Inflammatory macrophage treated with lipopolysaccharide for 4 hours (primary cell): ENCODE data around the gene GALNTL6.
"Not testable (repeated sequence)": the region's sequence is repeated elsewhere in the genome, so short reads cannot be mapped to it uniquely, and the experiment has no call there.

ENCODE experiments used
- DNase-seq: peaks from one replicate; pipeline ENCODE4 v3.0.0-alpha.2; 2020

GALNTL6 gene

DNA sequence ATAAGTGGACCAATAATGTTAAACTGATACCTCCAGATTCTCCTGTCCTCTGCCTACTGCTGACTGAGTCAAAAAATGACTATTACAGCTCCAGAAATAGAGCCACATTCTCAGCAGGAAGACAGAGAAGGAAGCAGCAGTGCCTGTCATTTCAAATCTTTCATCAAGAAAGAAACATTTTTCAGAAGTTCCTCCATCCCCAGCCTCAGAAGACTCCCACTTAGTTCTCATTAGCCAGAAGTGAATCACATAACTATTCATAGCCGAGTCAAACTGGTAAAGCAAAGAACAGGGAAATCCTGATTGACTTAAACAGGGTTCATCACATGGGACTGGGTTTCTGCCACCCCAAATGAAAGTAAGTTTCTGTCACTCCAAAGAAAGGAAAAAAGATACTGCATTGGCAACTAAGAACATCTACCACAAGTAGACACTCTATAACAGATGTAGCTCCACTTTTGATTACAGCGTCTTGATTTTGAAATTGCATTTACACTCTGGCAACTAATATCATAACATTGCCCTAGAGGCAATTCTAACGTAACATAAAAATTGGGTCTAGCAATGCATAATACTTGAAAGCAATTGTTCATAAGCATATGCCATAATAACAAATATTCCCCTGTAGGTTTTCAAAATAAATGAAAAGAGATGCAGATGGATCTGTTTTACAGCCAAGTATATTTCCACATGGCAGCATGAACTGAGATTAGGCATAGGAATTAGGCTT, 599.8 kb downstream of the GALNTL6 start:
- DNase-seq: peak; percentile 0

DNA sequence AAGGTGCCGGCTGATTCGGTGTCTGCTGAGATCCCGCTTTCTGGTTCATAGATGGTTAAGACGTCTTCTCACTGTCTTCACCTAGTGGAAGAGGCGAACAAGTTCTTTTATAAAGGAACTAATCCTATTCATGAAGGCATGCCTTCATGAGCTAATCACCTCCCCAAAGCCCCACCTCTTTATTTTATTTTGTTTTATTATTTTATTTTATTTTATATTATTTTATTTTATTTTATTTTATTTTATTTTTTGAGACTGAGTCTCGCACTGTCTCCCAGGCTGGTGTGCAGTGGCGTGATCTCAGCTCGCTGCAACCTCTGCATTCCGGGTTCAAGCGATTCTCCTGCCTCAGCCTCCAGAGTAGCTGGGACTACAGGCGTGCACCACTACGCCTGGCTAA, 615.8 kb downstream of the GALNTL6 start:
- not testable (repeated sequence) for DNase-seq

DNA sequence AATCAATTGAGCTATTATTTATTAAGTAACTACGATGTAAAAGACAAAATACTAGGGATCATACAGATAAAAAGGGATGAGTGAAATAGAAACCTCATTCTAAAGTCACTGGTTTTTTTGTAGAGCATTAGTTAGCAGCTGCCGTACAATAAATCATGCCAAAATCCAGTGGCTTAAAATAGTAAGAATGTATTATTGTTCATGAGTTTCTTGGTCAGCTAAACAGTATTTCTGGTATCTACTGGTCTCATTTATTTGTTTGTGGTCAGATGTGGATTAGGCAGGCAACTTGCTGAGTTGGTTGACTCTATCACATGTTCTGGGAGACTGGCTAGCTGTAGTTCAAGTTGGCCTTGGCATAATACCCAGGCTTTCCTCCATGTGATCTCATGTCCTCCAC, 667.3 kb downstream of the GALNTL6 start:
- no peak for DNase-seq

DNA sequence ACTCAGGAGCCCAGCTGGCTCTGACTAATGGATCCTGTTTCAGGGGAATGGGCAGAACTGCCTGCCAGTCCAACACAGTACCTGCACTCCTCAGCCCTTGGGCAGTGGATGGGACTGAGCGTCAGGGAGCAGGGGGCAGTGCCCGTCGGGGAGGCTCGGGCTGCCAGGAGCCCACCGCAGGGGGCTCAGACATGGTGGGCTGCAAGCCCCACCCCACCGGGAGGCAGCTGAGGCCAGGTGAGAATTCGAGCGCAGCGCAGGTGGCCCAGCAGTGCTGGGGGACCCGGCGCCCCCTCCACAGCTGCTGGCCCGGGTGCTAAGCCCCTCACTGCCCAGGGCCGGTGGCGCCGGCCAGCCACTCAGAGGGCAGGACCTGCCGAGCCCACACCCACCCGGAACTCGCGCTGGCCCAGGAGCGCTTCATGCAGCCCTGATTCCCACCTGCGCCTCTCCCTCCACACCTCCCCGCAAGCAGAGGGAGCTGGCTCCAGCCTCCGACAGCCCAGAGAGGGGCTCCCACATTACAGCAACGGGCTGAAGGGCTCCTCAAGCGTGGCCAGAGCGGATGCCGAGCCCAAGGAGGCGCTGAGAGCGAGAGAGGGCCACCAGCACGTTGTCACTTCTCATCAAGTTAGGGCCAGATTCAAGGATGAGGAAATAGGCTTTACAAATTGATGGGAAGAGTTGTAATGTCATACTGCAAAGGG, 668.8 kb downstream of the GALNTL6 start:
- no peak for DNase-seq

DNA sequence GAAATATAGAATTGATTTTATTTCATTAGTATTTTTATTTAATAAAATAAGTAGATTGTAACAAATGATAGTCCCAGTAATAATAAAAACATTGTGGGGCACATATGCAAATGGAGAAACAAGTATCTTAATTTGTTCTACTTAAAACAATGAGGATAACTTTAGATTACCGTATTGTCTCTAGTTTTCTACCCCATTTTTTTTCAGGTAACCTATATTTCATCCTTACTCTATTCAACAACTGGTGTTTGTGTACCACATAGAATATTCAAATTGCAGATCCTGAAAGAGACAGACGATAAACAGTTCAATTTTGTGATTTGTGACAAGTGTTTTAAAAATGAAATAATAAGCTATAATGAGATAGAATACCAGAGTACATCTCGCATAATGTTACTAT, 671.8 kb downstream of the GALNTL6 start:
- no peak for DNase-seq

DNA sequence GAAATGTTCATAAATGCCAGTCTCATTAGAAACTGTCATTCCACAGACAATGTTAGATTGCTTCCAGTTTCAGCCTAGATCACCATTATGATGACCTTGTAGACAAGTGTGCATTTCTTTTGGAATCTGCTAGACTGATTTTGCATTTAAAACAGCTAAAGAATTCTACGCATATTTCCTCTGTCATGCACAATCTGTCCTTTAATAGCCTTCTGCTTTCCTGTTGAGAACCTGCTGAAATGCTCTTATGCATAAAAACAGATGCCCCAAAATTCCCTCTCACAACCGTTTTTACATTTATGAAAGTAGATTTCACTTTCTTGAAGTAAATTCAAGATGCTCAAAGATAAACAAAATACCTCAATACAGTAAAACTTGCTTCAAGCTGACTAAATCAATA, 673.3 kb downstream of the GALNTL6 start:
- no peak for DNase-seq

DNA sequence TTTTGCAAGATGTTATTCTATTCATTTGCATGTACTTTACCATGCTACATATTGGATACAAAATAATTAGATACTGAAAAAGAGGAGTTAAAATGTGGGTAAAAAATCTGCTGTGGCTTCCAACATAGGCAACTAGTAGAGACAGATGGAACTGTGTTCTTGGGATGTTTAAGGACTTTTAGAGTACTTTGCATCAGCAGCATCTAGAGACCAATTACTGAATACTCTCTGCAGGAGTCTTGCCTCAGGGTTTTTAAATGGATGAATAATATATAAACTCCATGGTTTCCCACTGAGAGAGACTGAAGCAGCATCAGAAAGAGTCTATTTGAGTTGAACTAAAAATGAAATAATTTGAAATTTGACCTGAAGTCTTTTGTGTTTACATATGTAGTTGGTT, 676.7 kb downstream of the GALNTL6 start:
- no peak for DNase-seq

DNA sequence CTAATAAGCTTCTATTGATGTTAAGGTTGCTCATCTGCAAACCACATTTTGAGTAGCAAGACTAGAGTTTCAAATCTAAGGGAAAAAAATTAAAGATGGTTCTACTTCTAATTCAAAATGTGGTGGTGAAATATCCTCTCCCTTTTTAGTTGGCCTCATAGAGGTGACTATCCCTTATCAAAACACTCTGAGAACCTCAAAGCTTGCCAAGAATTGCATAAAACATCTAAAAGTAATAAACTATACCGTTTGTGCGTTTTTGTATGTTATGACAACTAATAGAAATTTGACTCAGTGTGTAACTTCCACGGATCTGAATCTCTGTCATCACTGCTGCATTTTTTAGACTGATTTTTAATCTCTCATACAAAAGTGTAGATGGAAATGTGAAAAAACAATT, 682.6 kb downstream of the GALNTL6 start:
- no peak for DNase-seq

DNA sequence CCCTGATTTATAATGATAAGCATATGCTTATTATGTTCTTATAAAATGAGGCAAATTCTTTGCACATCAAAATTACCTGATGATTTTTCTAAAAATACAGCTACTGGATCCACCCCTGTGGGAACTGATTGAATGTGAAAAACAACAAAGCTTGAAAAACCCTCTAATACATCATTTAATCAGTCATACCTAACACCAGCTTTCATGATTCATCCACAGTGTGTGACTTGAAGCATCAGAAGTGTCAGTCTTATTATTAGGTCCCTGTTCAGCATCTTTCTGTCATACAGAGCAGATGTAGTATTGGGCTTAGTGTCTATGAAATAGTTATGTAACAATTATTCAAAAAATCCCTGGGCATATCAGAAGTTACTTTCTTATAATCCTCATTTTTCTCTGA, 684.1 kb downstream of the GALNTL6 start:
- DNase-seq: no peak

DNA sequence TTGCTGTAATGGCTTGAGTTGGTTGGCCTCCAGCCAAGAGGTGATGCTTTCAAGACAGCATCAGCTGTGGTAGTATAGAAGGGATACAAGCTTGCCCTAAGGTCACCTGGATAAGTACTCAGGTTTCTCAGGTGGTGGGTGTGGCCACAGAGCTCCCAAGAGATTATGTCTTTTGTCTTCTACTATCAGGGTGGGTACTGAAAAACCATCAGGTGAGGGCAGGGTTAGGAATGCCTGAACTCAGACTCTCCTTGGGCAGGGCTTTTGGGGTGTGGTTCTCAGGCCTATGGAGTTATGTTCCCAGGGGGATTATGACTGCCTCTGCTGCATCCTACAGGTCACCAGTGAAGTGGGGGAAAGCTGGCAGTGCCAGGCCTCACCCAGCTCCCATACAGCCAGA, 700.8 kb downstream of the GALNTL6 start:
- no peak for DNase-seq

DNA sequence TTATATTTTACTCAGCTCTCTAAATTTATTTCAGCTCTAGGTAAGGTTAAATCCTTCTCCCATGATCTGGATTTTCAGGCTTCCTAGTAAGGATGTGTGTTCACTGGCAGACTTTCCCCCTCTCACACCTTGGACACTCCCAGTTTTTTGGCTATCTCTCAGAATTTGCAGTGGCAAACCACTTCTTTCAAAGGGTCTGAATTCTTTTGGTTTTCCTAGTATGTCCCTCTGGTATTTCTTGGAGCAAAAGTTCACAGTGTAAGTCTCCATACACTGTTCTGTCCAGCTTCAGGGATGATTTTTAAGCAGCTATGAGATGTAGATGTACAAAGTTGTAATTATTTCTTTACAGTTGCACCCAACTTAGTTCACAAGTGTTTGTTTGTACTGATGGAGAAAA, 701.6 kb downstream of the GALNTL6 start:
- no peak for DNase-seq

DNA sequence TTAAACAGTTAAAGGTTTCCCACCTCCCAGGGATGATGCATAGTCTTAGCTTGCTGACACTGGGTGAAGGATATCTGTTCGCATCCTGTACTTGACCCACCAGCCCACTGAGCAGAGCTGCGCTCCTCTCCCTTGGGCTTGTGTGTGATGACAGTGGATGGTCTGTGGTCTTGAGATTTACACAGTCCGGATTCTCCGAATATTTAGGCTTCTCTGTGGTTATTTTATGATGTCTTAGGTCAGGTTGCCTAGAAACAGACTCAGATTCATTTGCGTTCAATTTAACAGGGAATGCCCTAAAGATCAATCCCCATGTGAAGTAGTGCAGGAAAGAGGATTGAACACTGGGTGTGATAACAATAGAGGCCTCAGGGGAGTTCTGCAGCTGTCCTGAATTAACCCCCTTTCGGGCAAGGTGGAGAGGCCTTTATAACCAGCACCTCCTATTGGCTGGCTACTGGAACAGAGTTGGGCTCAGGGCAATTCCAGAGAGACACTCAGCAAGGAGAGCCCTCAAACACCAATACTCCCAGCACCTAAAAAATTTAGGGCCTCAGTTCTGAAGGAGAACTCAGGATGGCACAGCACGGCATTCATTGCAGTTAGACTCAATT, 702.2 kb downstream of the GALNTL6 start:
- no peak for DNase-seq

DNA sequence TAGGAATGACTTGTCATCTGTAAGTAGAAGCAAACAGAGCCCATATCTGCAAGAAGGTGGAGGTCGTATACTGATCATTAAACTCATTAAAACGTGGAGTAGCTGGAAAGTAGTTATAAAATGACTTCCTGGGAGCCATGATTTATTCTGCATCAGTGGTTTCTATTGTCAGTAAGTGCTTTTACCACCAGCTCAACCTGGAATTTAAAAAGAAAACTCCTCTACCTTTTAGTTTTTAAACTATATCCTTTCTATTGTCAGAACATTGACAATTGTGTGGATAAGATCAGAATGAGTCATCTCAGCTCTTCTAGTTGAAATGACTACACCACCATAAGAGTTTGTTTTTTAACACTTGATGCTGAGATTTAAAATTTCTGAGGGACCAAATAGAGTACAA, 704.2 kb downstream of the GALNTL6 start:
- DNase-seq: no peak

DNA sequence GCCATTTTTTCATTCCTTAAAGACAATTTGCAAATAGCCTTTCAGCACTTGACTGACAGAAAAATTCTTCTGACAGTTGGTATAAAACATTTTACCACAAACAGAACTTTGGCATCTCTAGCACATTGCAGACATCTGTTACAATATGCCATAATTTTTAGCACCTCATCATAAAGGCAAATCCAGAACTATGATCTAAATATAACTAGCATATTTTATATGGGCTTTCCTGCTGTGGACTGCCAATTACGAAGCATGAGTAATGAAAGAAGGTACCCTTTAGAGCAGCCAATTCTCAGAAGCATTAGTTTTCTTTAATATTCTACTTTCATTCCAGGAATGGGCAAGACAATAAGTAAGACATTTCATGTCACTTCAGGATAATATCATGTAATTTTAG, 708.0 kb downstream of the GALNTL6 start:
- no peak for DNase-seq

DNA sequence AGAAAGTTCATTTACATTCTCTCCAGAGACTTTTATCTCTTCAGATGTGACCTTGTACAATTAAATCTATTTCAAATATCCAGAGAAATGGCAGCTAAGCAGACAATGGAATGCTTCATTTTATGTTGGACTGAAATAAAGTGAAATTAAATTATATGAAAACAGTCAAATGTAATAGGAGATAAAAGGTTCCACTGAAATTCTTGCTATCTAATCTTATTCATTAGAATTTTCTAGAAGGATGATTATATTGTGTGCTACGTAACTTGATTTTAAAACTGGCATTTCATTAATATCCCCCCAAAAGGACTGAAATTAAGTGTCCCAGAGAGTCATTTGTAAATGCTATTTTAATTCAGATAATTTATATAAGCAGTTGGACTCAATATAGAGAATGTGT, 708.5 kb downstream of the GALNTL6 start:
- DNase-seq: no peak

DNA sequence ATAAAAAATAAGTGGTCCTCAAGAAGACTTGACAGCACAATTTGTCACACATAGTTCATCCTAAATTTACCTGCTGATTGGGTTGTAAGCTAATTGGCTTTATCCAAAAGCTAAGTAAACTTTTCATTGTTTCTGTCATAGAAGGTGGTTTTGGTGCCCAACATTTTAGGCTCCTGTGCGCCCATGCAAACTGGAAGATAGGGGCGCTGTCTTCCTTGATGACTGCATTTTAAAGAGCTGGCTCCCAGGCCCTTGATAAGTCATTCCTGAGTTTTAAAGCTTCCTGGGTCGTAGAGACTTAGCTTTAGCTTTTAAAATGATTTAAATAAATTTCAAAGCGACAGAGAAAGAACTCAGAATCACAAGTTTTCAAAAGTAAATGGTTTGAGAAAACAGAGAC, 730.0 kb downstream of the GALNTL6 start:
- DNase-seq: no peak

DNA sequence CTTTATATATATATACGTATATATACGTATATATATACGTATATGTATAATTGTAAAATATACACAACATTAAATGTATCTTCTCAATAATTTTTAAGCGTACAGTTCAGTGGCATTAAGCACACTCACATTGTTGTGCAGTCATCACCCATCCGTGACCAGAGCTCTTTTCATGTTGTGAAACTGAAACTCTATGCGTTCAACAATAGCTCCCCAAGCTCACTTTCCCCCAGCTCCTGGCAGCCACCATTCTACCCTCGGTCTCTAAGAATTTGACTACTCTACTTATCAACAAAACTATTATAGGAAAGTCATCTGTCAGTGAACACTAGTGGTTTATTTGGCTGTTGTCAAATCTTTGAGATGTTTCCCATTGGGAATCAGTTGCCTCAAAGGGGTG, 733.6 kb downstream of the GALNTL6 start:
- DNase-seq: no peak

DNA sequence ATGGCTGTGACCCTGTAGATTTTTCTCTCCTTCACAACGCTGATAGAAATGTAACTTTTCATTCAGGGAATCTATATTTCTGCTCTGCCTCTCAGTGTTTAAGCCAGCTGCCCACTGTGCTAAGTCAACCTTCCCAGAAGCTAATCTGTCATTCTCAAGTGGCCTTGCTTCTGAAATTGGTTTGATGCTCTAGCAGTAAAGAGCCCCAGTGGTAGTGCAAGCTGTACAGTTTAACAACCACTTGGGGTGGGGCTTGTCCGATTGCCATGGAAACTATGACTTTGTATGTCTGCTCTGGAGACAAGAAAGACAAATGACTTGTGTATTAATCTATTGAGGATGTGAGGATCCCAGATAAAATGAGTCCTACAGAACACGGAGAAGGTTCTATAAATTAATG, 734.5 kb downstream of the GALNTL6 start:
- DNase-seq: no peak

DNA sequence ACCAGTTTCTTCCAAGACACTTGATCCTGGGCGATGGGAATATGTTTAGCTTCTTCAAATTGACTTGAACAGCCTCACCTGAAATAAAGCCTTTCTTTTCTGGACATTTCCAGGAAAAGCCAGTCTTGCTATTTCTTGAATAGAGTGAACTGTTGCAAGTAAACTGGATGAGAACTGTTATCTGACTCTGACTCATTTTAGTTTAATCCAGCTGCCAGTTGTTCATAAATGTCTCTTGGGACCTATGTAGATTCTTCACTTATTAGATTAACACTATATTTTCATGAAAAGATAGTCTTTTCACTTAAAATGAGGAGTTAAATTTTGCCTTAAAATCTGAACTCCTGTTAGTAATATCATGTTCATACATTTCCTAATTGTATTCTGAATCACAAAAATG, 740.0 kb downstream of the GALNTL6 start:
- DNase-seq: no peak

DNA sequence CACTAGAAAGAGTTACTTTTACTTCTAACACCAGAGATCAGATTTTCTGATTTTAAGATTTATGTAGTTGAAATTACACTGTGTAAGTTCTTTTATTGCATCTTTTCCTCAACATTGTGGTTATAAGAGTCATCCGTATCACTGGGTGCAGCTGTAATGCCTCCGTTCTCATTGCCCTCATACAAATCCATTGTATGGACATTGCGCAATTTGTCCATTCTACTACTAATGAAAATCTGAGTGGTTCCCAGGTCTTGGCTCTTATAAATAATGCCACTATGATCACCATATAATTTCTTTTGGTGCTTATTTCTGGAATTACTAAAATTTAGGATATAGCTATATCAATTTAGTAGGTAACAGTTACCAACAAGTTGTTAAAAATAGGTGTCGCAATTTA, 741.4 kb downstream of the GALNTL6 start:
- DNase-seq: no peak

DNA sequence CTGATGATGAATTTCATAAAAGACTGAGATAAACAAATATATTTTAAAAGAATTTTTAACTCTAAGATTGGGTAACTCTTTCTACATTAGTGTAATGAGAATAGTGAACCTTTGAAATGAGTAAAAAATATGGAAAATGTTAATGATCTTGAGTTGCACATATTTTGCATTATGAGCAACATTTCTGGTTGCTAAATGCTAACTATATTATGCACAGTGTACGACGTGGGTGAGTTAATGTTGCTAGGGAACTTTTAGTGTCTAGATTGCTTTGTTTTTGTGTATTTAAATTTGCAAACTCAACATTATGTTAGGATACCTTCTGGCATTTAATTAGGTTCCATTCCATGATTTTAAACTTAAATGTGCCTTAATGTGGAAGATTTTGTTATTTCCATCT, 742.5 kb downstream of the GALNTL6 start:
- no peak for DNase-seq

DNA sequence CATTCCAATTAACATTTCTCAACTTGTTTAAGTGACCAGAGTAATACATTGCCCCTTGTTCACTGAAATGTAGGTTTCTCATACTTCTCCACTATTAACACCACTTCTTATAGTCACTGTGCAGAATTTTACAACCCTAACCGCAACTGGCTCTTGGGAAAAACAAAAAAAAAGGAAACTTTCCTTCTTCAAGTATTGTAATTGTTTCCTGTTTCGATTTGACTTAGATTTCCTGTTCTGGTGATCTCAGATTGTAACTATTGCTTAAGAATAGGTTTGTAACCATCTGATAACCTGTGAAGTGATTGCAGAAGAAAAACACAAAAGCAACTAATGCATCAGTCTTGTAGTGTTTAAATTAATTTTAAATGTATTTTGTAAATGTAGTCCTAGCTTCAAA, 760.7 kb downstream of the GALNTL6 start:
- peak; percentile 92 for DNase-seq

DNA sequence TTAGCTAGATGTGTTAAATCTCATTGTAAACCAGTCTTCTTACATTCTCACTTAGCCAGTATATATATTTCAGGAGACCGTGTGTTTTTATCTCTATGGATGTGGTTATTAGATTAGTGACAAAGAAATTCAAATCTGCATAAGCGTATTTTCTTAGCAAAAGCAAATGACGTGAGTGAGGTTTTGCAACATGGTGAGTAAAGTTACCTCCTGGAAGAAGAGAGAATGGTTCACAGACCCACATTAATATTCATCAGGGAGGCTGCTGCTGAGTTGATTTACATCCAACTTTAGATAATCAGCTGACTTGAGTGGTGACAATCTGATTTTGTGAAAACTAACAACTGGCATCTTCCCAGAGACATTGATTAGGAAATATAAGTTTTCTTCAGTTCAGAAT, 765.5 kb downstream of the GALNTL6 start:
- DNase-seq: no peak

DNA sequence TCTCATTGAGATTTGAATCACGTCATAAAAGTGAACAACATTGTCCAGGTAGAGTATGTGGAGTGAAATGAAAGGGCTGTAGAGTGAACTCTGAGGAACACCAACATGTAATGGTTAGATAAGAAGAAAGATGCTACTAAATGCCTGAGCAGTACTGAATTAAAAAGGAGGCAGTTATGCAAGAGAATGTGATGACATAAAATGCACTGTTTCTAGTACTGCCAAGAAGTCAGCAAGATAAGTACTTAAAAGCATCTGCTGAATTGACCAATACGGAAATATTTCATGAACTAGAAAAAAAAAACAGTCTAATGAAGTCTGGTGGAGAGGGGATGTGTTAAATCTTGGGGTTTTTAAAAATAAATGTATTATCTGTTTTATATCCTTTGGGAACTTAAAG, 771.6 kb downstream of the GALNTL6 start:
- DNase-seq: no peak

DNA sequence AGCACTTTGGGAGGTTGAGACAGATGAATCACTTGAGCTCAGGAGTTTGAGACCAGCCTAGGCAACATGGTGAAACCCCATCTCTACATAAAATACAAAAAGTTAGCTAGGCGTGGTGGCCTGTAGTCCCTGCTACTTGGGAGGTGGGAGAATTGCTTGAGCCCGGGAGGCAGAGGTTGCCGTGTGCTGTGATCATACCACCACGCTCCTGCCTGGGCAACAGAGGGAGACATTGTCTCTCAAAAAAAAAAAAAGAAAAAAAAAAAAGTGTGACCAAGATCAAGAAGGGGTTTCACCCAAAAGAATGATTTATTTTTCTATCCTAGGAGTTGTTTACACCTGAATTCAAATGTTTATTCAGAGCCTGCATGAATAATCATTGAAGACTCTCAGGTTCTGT, 783.0 kb downstream of the GALNTL6 start:
- DNase-seq: no peak
